ENCODE measurements around the gene LCN15. TPM values are rescaled to one million over a fixed set of nuclear protein-coding genes. Genes with fewer than 3 reads are reported as not detected.
"Not testable (repeated sequence)": the region's sequence is repeated elsewhere in the genome, so short reads cannot be mapped to it uniquely, and the experiment has no call there.

LCN15 gene
- total RNA-seq, 2 experiments from 2014 or later = not detected

DNA sequence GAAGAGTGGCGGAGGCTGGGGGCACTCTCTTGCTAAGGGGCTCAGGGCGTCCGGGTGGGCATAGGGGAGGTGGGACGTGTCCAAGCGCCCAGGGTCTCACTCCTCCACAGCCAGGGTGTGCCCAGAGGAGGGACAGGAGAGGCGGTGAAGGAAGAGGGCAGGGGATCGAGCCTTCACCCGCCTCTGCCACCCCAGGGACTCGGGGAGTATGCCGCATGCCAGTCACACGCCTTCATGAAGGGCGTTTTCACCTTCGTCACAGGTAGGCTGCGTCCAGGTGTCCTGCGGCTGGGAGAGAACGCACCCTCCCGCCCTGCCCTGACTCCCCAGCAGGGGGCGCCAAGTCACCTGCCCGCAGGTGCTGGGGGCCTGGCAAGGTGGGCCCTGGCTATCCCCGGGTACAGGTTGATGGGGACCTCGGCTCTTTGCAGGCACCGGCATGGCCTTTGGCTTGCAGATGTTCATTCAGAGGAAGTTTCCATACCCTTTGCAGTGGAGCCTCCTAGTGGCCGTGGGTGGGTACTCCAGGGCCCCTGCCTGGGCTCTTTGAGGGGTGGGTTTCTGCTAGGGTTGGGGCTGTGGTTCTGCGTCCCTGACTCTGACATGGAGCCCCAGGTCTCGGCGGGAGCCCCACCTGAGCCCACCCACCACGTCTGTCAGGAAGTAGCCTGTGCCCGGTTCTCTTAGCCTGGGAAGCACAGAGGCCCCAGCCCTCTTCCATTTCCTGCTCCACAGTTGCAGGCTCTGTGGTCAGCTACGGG is 27.4 kb upstream of the LCN15 start:
- ChIA-PET CTCF (interaction anchor here (0.7 to 3.9 kb wide), 17 partner anchors 9 to 295 kb away, joined by 3 to 13 read pairs (median 4); partner anchors contain the start of genes ABCA2, AJM1, FUT7 and MAN1B1), POLR2A (no interaction called here)
- DNase-seq = peak; percentile 69
- Mint-ChIP-seq H3K4me3 (peak overlapping the region; percentile 79), H3K27ac (peak overlapping the region; percentile 93), H3K4me1 (peaks cover 42% of the 10 kb centered on the region), H3K27me3 (peaks cover 12% of the 10 kb centered on the region), H3K36me3 (ENCODE audit: low read depth) (peaks cover 6% of the 10 kb centered on the region), H3K9me3 (no peaks in the 10 kb centered on the region)

DNA sequence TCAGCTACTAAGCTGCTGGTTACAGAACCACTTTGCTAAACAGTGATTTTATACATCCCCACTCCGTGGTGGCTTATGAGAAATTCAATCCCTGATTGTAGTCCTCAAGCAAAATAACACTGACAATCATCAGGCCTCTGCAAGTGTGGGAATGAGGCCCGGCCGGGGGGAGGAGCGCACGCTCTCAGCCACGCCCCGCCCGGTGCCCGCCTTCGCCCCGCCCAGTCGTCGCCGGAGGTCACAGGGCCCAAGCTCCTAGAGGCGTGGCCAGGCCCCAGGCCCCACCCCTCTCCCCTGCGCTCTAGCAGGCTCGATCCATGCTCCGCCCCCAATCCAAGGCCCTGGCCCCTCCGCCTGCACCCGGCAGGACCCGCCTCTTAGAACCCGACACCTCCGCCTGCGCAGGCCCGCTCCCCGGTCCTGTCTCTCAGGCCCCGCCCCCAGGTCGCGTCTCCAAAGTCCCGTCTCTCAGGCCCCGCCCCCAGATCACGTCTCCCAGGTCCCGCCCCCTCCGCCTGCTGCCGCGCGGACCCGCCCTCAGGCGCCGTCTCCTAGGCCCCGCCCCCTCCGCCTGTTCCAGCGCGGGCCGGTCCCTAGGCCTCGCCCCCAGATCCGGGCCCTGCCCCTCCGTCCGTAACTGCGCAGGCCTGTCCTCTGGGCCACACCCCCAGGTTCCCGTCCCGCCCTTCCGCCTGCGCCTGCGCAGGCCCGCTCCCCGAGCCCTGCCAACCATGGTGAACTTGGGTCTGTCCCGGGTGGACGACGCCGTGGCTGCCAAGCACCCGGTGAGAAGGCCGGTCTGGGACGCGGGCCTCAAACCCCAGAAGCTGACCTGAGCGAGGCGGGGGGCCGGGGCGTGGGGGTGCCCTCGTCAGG is 26.6 kb upstream of the LCN15 start, which contains the start of gene TMEM141:
Gene TMEM141, plus strand, starts transcription at position 705 of the 876 bp plus-strand sequence. Its CDS starts 27 bp downstream, at position 732.
- H3K4me1 Mint-ChIP-seq = peaks cover 39% of the 10 kb centered on the region

DNA sequence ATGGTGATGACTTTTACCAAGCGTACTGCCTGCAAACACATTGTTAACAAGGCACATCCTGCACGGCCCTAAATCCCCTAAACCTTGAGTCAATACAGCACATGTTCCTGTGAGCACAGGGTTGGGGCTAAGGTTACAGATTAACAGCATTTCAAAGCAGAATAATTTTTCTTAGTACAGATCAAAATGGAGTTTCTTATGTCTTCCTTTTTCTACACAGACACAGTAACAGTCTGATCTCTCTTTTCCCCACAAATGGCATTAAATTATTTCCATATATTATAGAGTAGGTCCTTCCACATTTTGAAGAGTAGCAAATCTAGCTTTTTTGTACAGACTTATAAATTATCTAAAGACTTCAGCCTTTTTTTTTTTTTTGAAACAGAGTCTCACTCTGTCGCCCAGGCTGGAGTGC is 25.2 kb upstream of the LCN15 start:
- ChIA-PET CTCF (interaction anchor here (0.7 to 1.7 kb wide), 2 partner anchors 246 to 265 kb away, joined by 3 to 7 read pairs; no protein-coding TSS in a partner anchor), POLR2A (no interaction called here)

More for the DNA sequence above, 26.6 kb upstream of the LCN15 start, which contains the start of gene TMEM141:
- peak within 1 kb of the TSS; percentile 93 for H3K27ac Mint-ChIP-seq
- ChIA-PET POLR2A (interaction anchor here (1.0 kb wide), 1 partner anchor 51 kb away, joined by 3 read pairs; no protein-coding TSS in a partner anchor), CTCF (interaction anchor here (0.8 to 3.9 kb wide), 6 partner anchors 15 to 244 kb away, joined by 3 to 13 read pairs (median 6); partner anchors contain the start of genes ABCA2, AJM1 and RABL6)
- H3K9me3 Mint-ChIP-seq = no peaks in the 10 kb centered on the region
- peaks cover 6% of the 10 kb centered on the region for H3K36me3 Mint-ChIP-seq (ENCODE audit: low read depth)
- peak within 1 kb of the TSS; percentile 79 for H3K4me3 Mint-ChIP-seq
- peaks cover 8% of the 10 kb centered on the region for H3K27me3 Mint-ChIP-seq
- peak; percentile 99 for DNase-seq

DNA sequence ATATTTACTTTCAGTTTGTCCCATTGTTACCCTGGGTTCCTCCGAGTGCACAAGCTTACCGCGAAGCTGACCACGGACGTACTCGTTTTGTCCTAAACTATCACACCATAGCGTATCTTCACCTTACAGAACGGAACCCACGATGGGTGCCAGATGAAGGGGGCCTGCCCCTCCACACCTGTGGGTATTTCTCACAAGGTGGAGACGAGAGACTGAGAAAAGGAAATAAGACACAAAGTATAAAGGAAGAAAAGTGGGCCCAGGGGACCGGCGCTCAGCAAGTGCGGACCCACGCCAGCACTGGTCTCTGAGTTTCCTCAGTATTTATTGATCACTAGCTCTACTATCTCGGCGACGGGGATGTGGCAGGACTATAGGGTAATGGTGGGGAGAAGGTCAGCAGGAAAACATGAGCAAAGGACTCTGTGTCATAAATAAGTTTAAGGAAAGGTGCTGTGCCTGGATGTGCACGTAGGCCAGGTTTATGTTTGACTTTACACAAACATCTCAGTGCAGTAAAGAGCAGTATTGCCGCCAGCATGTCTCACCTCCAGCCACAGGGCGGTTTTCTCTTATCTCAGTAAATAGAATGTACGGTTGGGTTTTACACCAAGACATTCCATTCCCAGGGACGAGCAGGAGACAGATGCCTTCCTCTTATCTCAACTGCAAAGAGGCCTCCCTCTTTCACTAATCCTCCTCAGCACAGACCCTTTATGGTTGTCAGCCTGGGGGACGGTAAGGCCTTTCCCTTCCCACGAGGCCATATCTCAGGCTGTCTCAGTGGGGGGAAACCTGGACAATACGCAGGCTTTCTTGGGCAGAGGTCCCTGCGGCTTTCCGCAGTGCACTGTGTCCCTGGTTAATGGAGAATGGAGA is 24.6 kb upstream of the LCN15 start:
- not testable (repeated sequence) for H3K27me3 Mint-ChIP-seq

More for the DNA sequence above, 25.2 kb upstream of the LCN15 start:
- no peak overlapping the region for H3K27ac Mint-ChIP-seq
- H3K9me3 Mint-ChIP-seq = no peaks in the 10 kb centered on the region
- H3K4me1 Mint-ChIP-seq = peaks cover 39% of the 10 kb centered on the region
- no peak overlapping the region for H3K4me3 Mint-ChIP-seq
- H3K36me3 Mint-ChIP-seq (ENCODE audit: low read depth) = peaks cover 6% of the 10 kb centered on the region
- no peak for DNase-seq
- peaks cover 8% of the 10 kb centered on the region for H3K27me3 Mint-ChIP-seq

DNA sequence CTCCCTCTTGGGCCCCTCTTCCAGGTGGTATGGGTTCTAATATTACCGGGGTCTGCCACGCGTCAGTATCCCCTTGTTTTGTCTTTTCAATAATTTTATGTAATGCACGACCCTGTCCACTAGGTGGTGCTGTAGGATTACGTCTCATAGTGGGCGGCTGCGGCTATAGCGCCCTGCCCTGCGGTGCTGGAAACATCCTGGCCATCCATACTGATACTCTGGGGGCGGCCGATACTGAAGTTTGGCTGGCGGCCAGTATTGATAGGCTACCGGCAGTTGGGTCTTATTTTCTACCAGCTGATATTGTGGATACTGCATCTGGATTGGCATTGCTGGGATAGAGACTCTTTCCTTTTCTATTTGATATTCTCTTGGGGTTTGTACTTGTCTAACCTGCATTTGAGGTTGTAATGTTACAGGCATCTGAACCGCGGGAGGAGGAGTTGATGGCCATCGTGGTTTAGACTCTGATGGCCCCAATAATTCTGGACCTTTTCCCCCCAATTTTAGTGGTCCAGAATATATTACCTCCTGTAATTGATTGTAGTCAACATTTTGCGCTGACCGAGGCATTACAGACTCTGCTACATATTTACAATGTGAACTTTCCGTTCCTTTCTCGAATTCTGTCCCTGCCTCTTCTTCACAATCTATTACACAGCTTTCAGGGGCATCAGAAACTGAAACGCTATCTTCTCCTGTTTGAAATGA is 23.5 kb upstream of the LCN15 start:
- peaks cover 2% of the 10 kb centered on the region for H3K36me3 Mint-ChIP-seq (ENCODE audit: low read depth)
- no peak overlapping the region for H3K4me3 Mint-ChIP-seq
- H3K4me1 Mint-ChIP-seq = peaks cover 34% of the 10 kb centered on the region
- H3K27me3 Mint-ChIP-seq = peaks cover 10% of the 10 kb centered on the region
- peak; percentile 81 for DNase-seq
- CTCF ChIA-PET = interaction anchor here (0.9 to 2.4 kb wide), 11 partner anchors 10 to 449 kb away, joined by 3 to 14 read pairs (median 4); partner anchors contain the start of genes FUT7 and MAN1B1
- no peaks in the 10 kb centered on the region for H3K9me3 Mint-ChIP-seq
- POLR2A ChIA-PET = no interaction called here
- H3K27ac Mint-ChIP-seq = no peak overlapping the region

More for the DNA sequence above, 24.6 kb upstream of the LCN15 start:
- H3K9me3 Mint-ChIP-seq; H3K4me3 Mint-ChIP-seq; H3K36me3 Mint-ChIP-seq (ENCODE audit: low read depth); POLR2A ChIA-PET; DNase-seq: not testable (repeated sequence)
- Mint-ChIP-seq H3K4me1 (peaks cover 39% of the 10 kb centered on the region), H3K27ac (peak overlapping the region; percentile 15)
- CTCF ChIA-PET = interaction anchor here (0.7 to 2.4 kb wide), 7 partner anchors 11 to 275 kb away, joined by 3 to 14 read pairs (median 3); partner anchors contain the start of gene FUT7

DNA sequence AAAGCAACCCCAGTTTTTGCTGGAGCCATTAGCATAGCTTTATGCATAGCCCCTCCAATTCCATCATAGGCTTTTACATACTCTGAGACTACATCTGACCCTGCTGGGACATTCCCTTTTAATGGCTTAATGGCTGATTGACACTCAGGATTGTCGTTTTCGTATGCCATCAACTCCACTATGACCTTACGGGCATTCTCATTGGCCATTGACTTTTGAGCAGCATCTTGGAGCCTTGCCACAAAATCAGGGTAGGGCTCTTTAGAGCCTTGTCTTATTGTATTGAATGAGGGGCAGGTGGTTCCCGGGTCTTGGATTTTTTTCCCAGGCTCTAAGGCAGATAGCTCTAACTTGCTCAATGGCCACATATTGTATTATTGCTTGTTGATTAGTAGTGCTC is 22.7 kb upstream of the LCN15 start:
- H3K27ac Mint-ChIP-seq; H3K9me3 Mint-ChIP-seq; H3K4me3 Mint-ChIP-seq; DNase-seq; H3K36me3 Mint-ChIP-seq (ENCODE audit: low read depth); POLR2A ChIA-PET: not testable (repeated sequence)
- H3K4me1 Mint-ChIP-seq = peaks cover 28% of the 10 kb centered on the region
- CTCF ChIA-PET = interaction anchor here (0.6 to 2.4 kb wide), 9 partner anchors 9 to 450 kb away, joined by 3 to 14 read pairs (median 4); partner anchors contain the start of genes FUT7 and MAN1B1
- H3K27me3 Mint-ChIP-seq = peaks cover 18% of the 10 kb centered on the region

DNA sequence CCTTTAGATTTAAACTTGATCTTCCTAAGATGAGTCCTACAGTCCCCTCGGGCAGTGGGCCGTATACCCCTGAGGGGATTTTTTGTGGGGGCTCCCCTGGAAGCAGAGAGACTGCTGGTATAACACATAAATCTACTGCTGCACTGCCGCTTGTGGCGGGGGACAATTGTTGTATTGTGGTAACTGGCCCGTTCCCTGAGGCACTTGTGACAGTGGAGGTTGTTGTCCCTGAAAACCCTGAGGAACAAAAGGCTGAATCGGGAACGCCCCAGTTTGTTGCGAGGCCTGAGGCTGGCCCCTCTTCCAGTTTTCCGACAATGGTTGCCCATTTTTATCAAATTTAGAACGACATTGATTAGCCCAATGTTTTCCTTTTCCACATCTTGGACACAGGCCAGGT is 22.1 kb upstream of the LCN15 start:
- CTCF ChIA-PET = interaction anchor here (0.6 to 2.4 kb wide), 6 partner anchors 9 to 450 kb away, joined by 3 to 14 read pairs (median 4); partner anchors contain the start of gene FUT7
- peaks cover 20% of the 10 kb centered on the region for H3K27me3 Mint-ChIP-seq
- H3K36me3 Mint-ChIP-seq (ENCODE audit: low read depth) = no peaks in the 10 kb centered on the region
- H3K27ac Mint-ChIP-seq = no peak overlapping the region
- H3K4me3 Mint-ChIP-seq = no peak overlapping the region
- no peaks in the 10 kb centered on the region for H3K9me3 Mint-ChIP-seq
- POLR2A ChIA-PET = no interaction called here
- H3K4me1 Mint-ChIP-seq = peaks cover 25% of the 10 kb centered on the region
- no peak for DNase-seq

DNA sequence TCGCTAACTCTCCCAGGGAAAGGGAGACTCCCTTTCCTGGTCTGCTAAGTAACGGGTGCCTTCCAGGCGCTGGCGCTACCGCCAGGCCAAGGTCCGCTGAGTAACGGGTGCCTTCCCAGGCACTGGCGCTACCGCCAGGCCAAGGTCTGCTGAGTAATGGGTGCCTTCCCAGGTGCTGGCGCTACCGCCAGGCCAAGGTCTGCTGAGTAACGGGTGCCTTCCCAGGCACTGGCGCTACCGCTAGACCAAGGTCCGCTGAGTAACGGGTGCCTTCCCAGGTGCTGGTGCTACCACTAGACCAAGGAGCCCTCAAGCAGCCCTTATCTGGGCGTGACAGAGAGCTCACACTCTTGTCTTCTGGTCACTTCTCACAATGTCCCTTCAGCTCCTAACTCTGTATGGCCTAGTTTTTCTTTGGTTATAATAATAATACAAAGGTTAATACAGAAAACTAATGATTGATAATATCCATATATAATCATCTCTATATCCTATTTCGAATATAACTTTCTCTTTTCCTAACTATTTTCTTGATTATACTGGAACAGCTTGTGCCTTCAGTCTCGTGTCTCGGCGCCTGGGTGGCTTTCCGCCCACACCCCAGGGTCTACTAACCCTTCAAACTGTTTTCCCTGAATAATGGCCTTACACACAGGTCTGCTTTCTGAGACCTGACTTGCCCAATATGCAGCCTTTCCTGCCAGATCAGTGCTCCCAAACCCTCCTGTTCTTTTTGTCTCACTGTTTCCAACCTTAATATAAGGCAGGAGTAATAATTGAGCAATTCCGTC is 21.4 kb upstream of the LCN15 start:
- H3K27ac Mint-ChIP-seq; H3K9me3 Mint-ChIP-seq; H3K4me3 Mint-ChIP-seq; H3K36me3 Mint-ChIP-seq (ENCODE audit: low read depth); POLR2A ChIA-PET; DNase-seq: not testable (repeated sequence)
- Mint-ChIP-seq H3K4me1 (peaks cover 25% of the 10 kb centered on the region), H3K27me3 (peaks cover 23% of the 10 kb centered on the region)
- CTCF ChIA-PET = interaction anchor here (1.5 kb wide), 1 partner anchor 14 kb away, joined by 4 read pairs; no protein-coding TSS in a partner anchor

DNA sequence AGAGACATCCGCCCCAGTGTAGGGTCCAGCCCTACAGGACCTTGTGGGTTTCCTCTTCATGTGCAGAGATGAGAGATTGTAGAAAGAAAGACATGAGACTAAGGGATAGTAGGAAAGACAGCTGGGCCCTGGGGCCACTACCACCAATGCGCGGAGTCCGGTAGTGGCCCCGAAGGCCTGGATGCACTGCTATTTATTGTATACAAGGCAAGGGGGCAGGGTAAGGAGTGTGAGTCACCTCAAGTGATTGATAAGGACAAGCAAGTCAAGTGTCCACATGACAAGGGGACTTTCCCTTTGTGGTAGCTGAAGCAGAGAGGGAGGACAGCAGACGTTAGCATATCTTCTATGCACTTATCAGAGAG is 20.7 kb upstream of the LCN15 start:
- Mint-ChIP-seq H3K4me3 (no peak overlapping the region), H3K36me3 (ENCODE audit: low read depth) (no peaks in the 10 kb centered on the region), H3K4me1 (peaks cover 19% of the 10 kb centered on the region), H3K9me3 (no peaks in the 10 kb centered on the region), H3K27me3 (peaks cover 28% of the 10 kb centered on the region), H3K27ac (no peak overlapping the region)
- ChIA-PET POLR2A (no interaction called here), CTCF (no interaction called here)
- DNase-seq = no peak

DNA sequence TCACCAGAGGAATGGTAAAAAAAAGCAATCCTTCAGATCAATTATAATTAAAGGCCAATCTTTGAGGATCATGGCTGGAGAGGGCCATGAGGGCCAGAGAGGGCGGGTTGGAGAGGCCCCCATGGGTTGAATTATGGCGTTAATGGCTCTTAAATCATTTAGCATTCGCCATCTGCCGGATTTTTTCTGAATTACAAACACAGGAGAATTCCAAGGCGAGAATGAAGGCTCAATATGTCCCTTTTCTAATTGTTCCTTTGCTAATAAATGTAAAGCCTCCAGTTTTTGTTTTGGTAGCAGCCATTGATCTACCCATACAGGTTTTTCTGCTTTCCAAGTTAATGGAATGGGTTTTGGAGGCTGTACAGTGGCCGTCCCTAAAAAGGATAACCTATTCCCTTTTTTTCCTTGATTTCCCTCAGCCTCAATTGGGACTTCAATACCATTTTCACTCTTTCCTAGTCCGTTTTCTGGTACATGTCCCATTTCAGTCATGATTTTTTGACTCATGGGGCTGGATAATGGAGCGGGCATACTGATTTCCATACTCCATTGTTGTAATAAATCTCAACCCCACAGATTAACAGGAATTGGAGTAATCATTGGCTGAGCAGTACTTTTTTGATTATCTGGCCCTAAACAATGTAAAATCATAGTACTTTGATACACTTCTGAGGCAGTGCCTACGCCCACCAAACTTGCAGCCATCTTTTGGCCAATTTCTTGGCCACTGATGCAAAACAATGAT is 20.1 kb upstream of the LCN15 start:
- CTCF ChIA-PET = no interaction called here
- Mint-ChIP-seq H3K36me3 (ENCODE audit: low read depth) (no peaks in the 10 kb centered on the region), H3K4me3 (no peak overlapping the region), H3K9me3 (no peaks in the 10 kb centered on the region), H3K27me3 (peaks cover 32% of the 10 kb centered on the region), H3K4me1 (peaks cover 16% of the 10 kb centered on the region), H3K27ac (no peak overlapping the region)
- DNase-seq = no peak
- POLR2A ChIA-PET = no interaction called here

All from activated CD4-positive, alpha-beta T cell treated with anti-CD3 and anti-CD28 coated beads, Interleukin-2, amount 10 ng/mL, durations not matched to agents 7 days and 5 days (primary cell).